Vagina (tissue), 2 donors: ENCODE data around the gene GPR63.

Source experiments
- POLR2A ChIP-seq, 2 donors: fragments of 450-650 bp; IDR thresholded peaks; one replicate each; pipeline ENCODE4 v1.6.1; 2017; ENCODE audit warnings: antibody characterized with exemption in 2 of 2, mild to moderate bottlenecking in 2 of 2, moderate library complexity in 2 of 2
- TF ChIP-seq, protein P1 (sequence below), 3 experiments: fragments of 450-650 bp in 2 of 3; fragments of 200-600 bp in 1 of 3; sonication (generic) in 1 of 3; IDR thresholded peaks; one replicate each; pipeline ENCODE4 v1.5.1; 2017 to 2019; ENCODE audit warnings: antibody characterized with exemption in 3 of 3, mild to moderate bottlenecking in 2 of 3, moderate library complexity in 2 of 3

DNA sequence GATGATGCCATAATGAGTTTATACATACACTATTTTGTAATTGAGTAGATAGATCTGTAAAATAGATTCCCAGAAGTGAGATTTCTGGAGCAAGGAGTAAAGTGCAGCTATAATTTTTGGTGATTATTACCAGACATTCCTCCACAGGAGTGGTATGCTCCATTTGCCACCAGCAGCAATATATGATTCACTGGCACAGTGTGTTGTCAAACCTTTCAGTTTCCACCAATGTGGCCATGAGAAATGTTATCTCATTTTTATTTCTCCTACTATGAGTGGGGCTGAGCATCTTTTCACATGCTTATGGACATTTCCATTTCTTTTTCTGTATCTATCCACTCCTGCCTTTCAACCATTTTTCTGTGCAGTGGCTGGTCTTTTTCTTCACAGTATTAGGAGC, 70.5 kb downstream of the GPR63 start:
- TF ChIP-seq, protein P1, sequence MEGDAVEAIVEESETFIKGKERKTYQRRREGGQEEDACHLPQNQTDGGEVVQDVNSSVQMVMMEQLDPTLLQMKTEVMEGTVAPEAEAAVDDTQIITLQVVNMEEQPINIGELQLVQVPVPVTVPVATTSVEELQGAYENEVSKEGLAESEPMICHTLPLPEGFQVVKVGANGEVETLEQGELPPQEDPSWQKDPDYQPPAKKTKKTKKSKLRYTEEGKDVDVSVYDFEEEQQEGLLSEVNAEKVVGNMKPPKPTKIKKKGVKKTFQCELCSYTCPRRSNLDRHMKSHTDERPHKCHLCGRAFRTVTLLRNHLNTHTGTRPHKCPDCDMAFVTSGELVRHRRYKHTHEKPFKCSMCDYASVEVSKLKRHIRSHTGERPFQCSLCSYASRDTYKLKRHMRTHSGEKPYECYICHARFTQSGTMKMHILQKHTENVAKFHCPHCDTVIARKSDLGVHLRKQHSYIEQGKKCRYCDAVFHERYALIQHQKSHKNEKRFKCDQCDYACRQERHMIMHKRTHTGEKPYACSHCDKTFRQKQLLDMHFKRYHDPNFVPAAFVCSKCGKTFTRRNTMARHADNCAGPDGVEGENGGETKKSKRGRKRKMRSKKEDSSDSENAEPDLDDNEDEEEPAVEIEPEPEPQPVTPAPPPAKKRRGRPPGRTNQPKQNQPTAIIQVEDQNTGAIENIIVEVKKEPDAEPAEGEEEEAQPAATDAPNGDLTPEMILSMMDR (IDR thresholded peaks at IDR 0.05), result no peak
- TF ChIP-seq POLR2A (IDR thresholded peaks at IDR 0.05), result no peak
